Naive thymus-derived CD8-positive, alpha-beta T cell (primary cell): ENCODE data around the gene MITF. TPM values are rescaled to one million over a fixed set of nuclear protein-coding genes. Genes with fewer than 3 reads are reported as not detected.

Source experiments
- ATAC-seq, 2 donors: fragments of 150-1000 bp; cut with Tn5 transposase in 1 of 2; sonication (Bioruptor Pico), chemical (Tn5 transposase) in 1 of 2; 1 replicate in 1 of 2; 2 replicates in 1 of 2; pipeline ENCODE4 v1.10.0; 2021; ENCODE audit warnings: mild to moderate bottlenecking in 2 of 2, moderate library complexity in 2 of 2
- POLR2A ChIA-PET: fragments of 350-600 bp; sonication (Branson Sonifier 250); formaldehyde crosslinking; loops from one replicate; lab custom pipeline; 2021; ENCODE audit warnings: antibody characterized with exemption; lab: Charles Lee
- DNase-seq, 10 donors: peaks; one replicate each; pipeline versions ENCODE4 v3.0.0 to v3.0.0-alpha.2; 2020 to 2022
- H3K27ac Mint-ChIP-seq, 10 donors: one replicate each; pipeline ENCODE4 v1.8.0; 2020 to 2022; ENCODE audit warnings: mild to moderate bottlenecking in 10 of 10, mixed read lengths in 10 of 10, moderate library complexity in 4 of 10, inconsistent platforms in 1 of 10
- H3K27me3 Mint-ChIP-seq, 5 donors: one replicate each; pipeline ENCODE4 v1.8.0; 2021 to 2022; ENCODE audit warnings: mixed read lengths in 5 of 5
- H3K36me3 Mint-ChIP-seq, 3 donors: one replicate each; pipeline ENCODE4 v1.8.0; 2020 to 2022; ENCODE audit warnings: mixed read lengths in 3 of 3, mild to moderate bottlenecking in 2 of 3, inconsistent platforms in 1 of 3
- H3K4me1 Mint-ChIP-seq, 4 donors: one replicate each; pipeline ENCODE4 v1.8.0; 2021 to 2022; ENCODE audit warnings: mixed read lengths in 4 of 4
- H3K4me3 Mint-ChIP-seq, 10 donors: one replicate each; pipeline ENCODE4 v1.8.0; 2020 to 2022; ENCODE audit warnings: mild to moderate bottlenecking in 10 of 10, mixed read lengths in 10 of 10, moderate library complexity in 6 of 10, inconsistent platforms in 1 of 10
- H3K9me3 Mint-ChIP-seq, 9 donors: one replicate each; pipeline ENCODE4 v1.8.0; 2020 to 2022; ENCODE audit warnings: mixed read lengths in 9 of 9, mild to moderate bottlenecking in 3 of 9, inconsistent platforms in 1 of 9, moderate library complexity in 1 of 9
- polyA plus RNA-seq, 3 donors: library from polyadenylated mRNA; unstranded; fragments of 300-500 nt; fragmentation: Illumina TruSeq; gene quantifications; one replicate each; pipeline ENCODE4 v1.2.3, GENCODE V29; 2021
- total RNA-seq, 8 experiments: library from RNA in 2 of 8; stranded (reverse) in 2 of 8; gene quantifications; one replicate each; pipeline ENCODE4 v1.2.3 and lab custom pipeline; 2021 to 2026

Gene MITF
- total and polyA plus RNA-seq, 5 experiments from 2014 or later = 0.23 to 0.33 TPM; not detected in 3

DNA sequence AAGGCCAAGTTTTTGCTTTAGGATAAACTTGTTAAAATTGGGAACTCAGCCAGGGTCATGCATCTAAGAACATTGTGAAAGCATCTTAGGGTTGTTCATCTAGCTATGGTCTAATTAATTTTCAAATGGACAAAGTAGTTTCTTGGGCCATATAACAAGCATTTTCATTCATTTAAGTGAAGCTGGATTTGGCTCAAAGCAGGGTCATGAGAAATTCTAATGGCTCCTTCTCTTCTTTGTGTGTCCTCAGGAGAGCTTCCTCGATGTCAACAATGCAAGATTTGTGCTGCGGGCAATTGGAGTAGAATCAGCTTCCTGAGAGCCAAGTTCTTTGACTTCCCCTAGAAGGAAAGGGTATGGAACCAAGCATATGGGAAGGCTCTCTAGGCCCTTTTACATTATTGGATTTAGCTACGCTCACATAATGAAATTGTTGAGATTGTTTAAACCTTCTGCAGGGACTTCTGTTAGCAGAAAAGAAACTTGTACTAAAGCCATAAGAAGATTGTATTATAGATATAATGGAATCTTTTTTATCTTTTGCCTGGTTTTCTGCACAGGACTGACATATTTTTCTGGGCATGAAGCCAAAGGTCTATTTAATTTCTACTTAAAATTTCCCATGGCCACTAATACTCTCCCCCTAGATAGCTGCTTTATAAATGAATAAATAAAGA is 258.5 kb downstream of the MITF start:
- Mint-ChIP-seq H3K4me3 (no peak overlapping the region), H3K27me3 (peaks cover 0 to 9% (median 2%) of the 10 kb centered on the region in 5 donors)
- POLR2A ChIA-PET = no interaction called here

DNA sequence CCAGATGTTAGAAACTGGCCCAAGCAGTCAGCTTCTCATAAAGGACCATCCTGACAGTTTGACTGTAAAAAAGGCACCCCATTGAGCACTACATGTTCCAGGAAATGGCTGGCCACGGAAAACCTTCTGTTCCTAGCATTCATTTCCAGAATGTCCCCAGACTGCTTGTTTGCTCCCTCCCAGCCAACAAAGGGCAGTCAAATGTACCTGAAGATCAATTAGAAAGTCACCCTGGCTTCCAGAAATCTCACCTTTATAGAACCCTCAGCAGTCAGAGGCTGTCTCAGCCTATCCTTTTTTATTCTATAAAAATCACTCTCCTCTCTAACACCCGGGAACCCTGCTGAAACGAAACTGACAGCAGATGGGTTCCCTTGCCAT is 259.5 kb downstream of the MITF start:
- Mint-ChIP-seq H3K27ac (no peak overlapping the region), H3K4me3 (no peak overlapping the region), H3K36me3 (no peaks in the 10 kb centered on the region), H3K4me1 (no peaks in the 10 kb centered on the region), H3K9me3 (peaks cover 0 to 7% (median 2%) of the 10 kb centered on the region in 9 donors), H3K27me3 (peaks cover 0 to 9% (median 2%) of the 10 kb centered on the region in 5 donors)
- ATAC-seq = no peak
- no peak for DNase-seq
- POLR2A ChIA-PET = no interaction called here

More for the DNA sequence above, 258.5 kb downstream of the MITF start:
- H3K9me3 Mint-ChIP-seq = peaks cover 0 to 7% (median 1%) of the 10 kb centered on the region in 9 donors
- ATAC-seq (no peak), DNase-seq (no peak)
- no peaks in the 10 kb centered on the region for H3K4me1 Mint-ChIP-seq
- H3K36me3 Mint-ChIP-seq = no peaks in the 10 kb centered on the region
- no peak overlapping the region for H3K27ac Mint-ChIP-seq

DNA sequence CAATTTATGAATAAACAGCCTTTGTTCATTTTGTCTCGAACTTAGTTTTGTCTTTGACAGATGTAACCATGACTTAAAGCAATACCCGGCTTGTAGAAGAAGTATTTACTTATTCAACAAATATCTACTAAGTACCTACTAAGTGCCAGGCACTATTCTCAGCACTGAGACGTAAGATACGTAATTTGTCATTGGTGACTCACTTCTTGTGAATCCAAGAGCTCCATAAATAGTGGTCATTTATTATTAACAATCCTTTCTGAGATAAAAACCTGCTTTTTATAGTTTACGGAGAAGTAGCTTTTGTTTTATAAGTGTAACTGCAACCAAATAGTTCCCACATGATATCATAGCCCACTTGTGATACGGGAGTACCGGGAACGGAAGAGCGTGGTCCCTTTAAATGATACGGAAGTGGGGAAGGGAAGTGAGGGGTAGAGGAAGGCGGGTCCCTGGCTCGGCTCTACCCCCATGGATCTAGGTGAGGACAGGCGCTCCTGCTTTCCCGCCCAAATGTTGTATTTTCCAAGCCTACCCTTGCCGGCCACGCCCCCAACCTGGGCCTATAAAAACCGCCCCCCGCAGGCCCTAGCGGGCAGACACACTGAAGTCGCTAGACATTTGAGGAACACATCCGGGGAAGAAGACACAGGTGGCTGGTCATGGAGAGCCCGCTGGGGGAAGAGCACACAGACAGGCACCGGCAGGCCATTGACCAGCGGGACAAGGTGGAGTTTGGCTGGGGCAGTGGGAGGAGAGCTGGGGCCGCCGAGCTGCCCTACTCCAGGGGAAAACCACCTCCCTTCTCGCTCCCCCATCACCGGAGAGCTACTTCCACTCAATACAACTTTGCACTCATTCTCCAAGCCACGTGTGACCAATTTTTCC is 260.1 kb downstream of the MITF start, which contains the start of gene SAMMSON:
Gene SAMMSON, plus strand, starts transcription at position 594 of the 888 bp plus-strand sequence.
- Mint-ChIP-seq H3K4me3 (peak within 1 kb of the TSS in 1 of 10 donors; percentile 50), H3K9me3 (peaks cover 0 to 7% (median 2%) of the 10 kb centered on the region in 9 donors), H3K27me3 (peaks cover 0 to 9% (median 2%) of the 10 kb centered on the region in 5 donors), H3K27ac (no peak within 1 kb of the TSS), H3K4me1 (no peaks in the 10 kb centered on the region), H3K36me3 (no peaks in the 10 kb centered on the region)
- DNase-seq (no peak), ATAC-seq (no peak)
- POLR2A ChIA-PET = no interaction called here

DNA sequence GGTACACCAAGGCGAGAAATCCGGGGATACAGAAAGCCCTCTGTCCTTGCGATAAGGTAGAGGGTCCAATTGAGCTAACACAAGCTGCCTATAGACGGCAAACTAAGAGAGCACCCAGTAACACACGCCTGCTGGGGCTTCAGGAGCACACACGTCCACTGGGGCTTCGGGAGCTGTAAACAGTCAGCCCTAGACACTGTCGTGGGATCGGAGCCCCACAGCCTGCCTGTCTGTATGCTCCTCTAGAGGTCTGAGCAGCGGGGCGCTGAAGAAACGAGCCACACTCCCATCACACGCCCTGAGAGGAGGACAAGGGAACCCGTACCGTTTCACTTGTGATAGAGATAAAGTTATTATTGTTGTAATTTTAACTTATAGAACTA is 260.8 kb downstream of the MITF start:
- DNase-seq (no peak), ATAC-seq (no peak)
- peak overlapping the region in 1 of 10 donors; percentile 50 for H3K4me3 Mint-ChIP-seq
- peaks cover 0 to 9% (median 2%) of the 10 kb centered on the region in 5 donors for H3K27me3 Mint-ChIP-seq
- POLR2A ChIA-PET = no interaction called here
- no peak overlapping the region for H3K27ac Mint-ChIP-seq
- H3K9me3 Mint-ChIP-seq = peaks cover 0 to 7% (median 2%) of the 10 kb centered on the region in 9 donors
- no peaks in the 10 kb centered on the region for H3K4me1 Mint-ChIP-seq
- H3K36me3 Mint-ChIP-seq = no peaks in the 10 kb centered on the region

DNA sequence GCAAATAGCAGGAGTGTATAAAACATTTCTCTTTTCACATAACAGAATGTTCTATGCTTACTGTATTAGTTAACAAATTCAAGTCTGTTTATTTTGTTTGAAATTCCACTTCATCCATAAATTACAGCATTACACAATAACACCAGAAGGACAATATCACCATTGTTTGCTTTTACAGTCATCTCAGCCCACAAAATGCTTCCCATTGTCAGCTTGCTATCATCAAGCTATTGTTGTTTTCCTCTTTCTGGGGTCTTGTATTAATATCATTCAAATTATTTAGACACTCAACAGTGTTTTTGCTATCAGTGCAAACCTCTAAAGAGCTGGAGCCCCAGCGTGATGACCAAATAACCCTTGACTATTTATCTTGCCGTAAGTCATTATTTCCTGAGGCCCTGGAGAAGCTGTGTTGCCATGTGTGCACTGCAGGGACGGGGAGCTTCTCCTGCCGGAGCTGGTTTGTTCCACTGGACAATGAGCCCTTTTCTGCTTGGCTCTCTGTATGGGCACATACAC is 261.4 kb downstream of the MITF start:
- Mint-ChIP-seq H3K4me1 (no peaks in the 10 kb centered on the region), H3K27ac (no peak overlapping the region)

DNA sequence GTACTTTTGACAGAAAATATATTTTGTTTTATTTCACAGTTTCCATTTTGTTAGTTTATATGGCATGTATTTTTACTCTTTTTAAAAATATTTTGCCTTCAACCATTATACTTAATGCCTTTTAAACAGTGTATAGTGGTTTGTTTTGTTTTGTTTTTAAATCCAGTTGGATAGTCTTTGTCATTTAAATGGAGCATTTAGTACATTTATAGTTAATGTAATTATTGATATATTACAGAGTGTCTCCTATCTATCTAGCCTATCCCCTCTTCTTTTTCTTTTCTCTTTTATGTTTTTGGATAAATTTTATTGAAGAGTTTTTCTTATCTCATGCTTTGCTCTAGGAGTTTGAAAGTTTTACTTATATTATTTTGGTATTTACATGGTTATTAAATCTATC is 263.9 kb downstream of the MITF start:
- H3K27ac Mint-ChIP-seq = no peak overlapping the region
- H3K4me1 Mint-ChIP-seq = no peaks in the 10 kb centered on the region
- POLR2A ChIA-PET = no interaction called here
- H3K36me3 Mint-ChIP-seq = no peaks in the 10 kb centered on the region
- DNase-seq (no peak), ATAC-seq (no peak)
- H3K27me3 Mint-ChIP-seq = peaks cover 1 to 9% (median 2%) of the 10 kb centered on the region in 5 donors
- no peak overlapping the region for H3K4me3 Mint-ChIP-seq
- H3K9me3 Mint-ChIP-seq = peaks cover 0 to 13% (median 3%) of the 10 kb centered on the region in 9 donors

More for the DNA sequence above, 261.4 kb downstream of the MITF start:
- H3K4me3 Mint-ChIP-seq = no peak overlapping the region
- peaks cover 0 to 9% (median 2%) of the 10 kb centered on the region in 5 donors for H3K27me3 Mint-ChIP-seq
- POLR2A ChIA-PET = no interaction called here
- DNase-seq (no peak), ATAC-seq (no peak)
- peaks cover 0 to 7% (median 2%) of the 10 kb centered on the region in 9 donors for H3K9me3 Mint-ChIP-seq
- no peaks in the 10 kb centered on the region for H3K36me3 Mint-ChIP-seq

DNA sequence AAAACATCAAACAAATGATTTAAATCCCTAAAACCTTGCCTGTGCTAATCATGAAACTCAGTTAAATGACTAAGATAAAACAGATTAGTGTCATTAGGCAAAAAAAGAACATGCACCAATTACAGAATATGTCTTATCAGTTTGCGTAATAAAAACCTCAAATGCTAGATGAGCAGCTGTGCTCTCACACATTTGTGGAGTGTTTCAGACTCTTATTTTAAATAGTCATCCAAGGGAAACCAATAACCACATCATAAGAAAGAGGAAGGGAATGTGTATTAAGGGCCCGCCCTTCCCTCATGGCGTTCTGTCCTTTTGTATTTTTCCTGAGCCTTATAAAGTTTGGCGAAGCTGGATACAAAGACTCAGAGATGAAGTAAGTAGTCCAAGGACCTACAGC is 266.8 kb downstream of the MITF start:
- H3K36me3 Mint-ChIP-seq = no peaks in the 10 kb centered on the region
- H3K9me3 Mint-ChIP-seq = peaks cover 0 to 12% (median 3%) of the 10 kb centered on the region in 9 donors
- no peak for ATAC-seq

DNA sequence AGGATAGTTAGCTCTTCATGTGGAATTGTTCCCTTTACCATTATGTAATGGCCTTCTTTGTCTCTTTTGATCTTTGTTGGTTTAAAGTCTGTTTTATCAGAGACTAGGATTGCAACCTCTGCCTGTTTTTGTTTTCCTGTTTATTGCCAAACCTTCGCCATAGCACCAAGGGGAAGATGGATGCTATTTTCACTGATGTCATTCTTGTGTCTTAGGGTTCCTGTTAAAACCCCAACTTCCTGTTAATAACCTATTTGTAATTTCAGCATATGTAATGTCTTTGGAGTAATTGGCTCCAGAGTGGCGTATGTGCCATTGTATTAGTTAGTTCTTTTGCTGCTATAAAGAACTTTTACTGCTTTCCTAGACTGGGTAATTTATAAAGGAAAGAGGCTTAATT is 271.1 kb downstream of the MITF start:
- Mint-ChIP-seq H3K4me1 (no peaks in the 10 kb centered on the region), H3K36me3 (no peaks in the 10 kb centered on the region), H3K27ac (no peak overlapping the region), H3K27me3 (peaks cover 0 to 10% (median 8%) of the 10 kb centered on the region in 5 donors), H3K4me3 (no peak overlapping the region), H3K9me3 (peaks cover 0 to 10% (median 0%) of the 10 kb centered on the region in 9 donors)
- POLR2A ChIA-PET = no interaction called here
- DNase-seq (no peak), ATAC-seq (no peak)

More for the DNA sequence above, 266.8 kb downstream of the MITF start:
- H3K4me3 Mint-ChIP-seq = no peak overlapping the region
- DNase-seq = no peak
- POLR2A ChIA-PET = no interaction called here
- peak overlapping the region in 1 of 10 donors; percentile 44 for H3K27ac Mint-ChIP-seq
- H3K27me3 Mint-ChIP-seq = peaks cover 1 to 10% (median 2%) of the 10 kb centered on the region in 5 donors
- H3K4me1 Mint-ChIP-seq = no peaks in the 10 kb centered on the region

DNA sequence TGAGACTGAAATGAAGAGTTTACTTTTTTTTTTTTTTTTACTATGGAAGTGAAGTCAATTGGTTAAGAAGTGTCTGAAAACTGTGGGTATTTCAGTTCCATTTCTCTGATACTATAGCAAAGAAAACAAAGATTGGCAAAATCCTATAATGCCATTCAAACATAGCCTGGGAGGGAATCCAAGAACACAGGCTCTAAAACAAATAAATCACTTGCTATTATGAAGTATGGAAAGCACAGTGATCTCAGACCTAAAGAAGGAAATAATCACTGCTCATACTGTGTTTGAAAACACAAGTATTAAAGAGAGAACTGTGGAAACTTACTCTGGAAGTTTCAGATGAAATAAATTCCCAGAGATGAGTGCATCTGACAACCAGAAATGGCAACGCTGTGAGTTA is 272.3 kb downstream of the MITF start:
- DNase-seq (no peak), ATAC-seq (no peak)
- no peak overlapping the region for H3K4me3 Mint-ChIP-seq
- H3K27ac Mint-ChIP-seq = no peak overlapping the region
- POLR2A ChIA-PET = no interaction called here
- no peaks in the 10 kb centered on the region for H3K36me3 Mint-ChIP-seq
- no peaks in the 10 kb centered on the region for H3K4me1 Mint-ChIP-seq
- H3K27me3 Mint-ChIP-seq = peaks cover 0 to 10% (median 8%) of the 10 kb centered on the region in 5 donors
- H3K9me3 Mint-ChIP-seq = peaks cover 0 to 12% (median 0%) of the 10 kb centered on the region in 9 donors
